H1 (cell line): Measurements from ENCODE around the gene C1orf50.

Experiments
- CTCF ChIP-seq, 3 experiments: IDR thresholded peaks; 1 replicate in 2 of 3; 2 replicates in 1 of 3; pipeline versions ENCODE4 v1.5.1 to v1.6.1; 2011; ENCODE audit warnings: low read length in 3 of 3, mild to moderate bottlenecking in 3 of 3, inconsistent platforms in 2 of 3, low read depth in 1 of 3, moderate library complexity in 1 of 3; ENCODE audit not compliant: insufficient read depth in 1 of 3; ENCODE audit errors: control extremely low read depth in 1 of 3
- EGR1 ChIP-seq: IDR thresholded peaks from 2 replicates; pipeline ENCODE4 v1.6.1; 2011; ENCODE audit warnings: low read depth, low read length, borderline replicate concordance
- TCF12 ChIP-seq: IDR thresholded peaks from 2 replicates; pipeline ENCODE4 v1.6.1; 2011; ENCODE audit warnings: low read depth, mild to moderate bottlenecking, low read length

GRCh38 chr1:42820813-42821212 lies 53.8 kb downstream of the C1orf50 start:
- TF ChIP-seq TCF12 (no peak), CTCF (IDR thresholded peaks at IDR 0.05; ENCODE audit: control extremely low read depth in 1 of 3, insufficient read depth in 1 of 3, low read depth in 1 of 3, low read length in 3 of 3) (no peak), EGR1 (no peak)
